Fibroblast of lung (primary cell): Measurements from ENCODE around the gene CHRM3.

Experiments
- EZH2 ChIP-seq: IDR thresholded peaks from 2 replicates; pipeline ENCODE4 v1.5.1; 2012; ENCODE audit warnings: low read length, control low read depth, mild to moderate bottlenecking; ENCODE audit errors: missing control alignments
- TF ChIP-seq, protein P1 (sequence below), 2 donors: IDR thresholded peaks in 1 of 2; conservative IDR thresholded peaks in 1 of 2; 1 replicate in 1 of 2; 2 replicates in 1 of 2; pipeline ENCODE4 v1.5.1; 2011 to 2012; ENCODE audit warnings: low read length in 2 of 2, control low read depth in 1 of 2, inconsistent platforms in 1 of 2, low read depth in 1 of 2, mild to moderate bottlenecking in 1 of 2

DNA sequence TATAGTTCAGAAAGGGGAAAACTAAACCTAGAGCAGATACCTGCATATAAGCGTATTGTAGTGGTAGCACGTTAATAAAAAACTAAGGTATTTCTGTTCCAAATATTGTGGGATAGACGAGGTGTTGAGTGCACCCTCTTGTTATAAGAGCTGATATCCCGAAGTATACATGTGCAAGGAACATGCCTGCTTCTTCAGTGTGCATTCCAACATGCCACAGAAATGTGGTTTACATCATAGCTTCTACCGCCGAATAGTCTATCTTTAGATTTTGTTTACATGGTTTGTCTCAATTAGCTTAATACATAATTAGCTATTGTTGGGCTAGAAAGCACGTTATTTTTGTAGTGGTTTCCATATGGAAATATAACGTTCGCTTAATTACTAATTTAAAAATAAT, 2.2 kb downstream of the CHRM3 start:
- TF ChIP-seq, protein P1, sequence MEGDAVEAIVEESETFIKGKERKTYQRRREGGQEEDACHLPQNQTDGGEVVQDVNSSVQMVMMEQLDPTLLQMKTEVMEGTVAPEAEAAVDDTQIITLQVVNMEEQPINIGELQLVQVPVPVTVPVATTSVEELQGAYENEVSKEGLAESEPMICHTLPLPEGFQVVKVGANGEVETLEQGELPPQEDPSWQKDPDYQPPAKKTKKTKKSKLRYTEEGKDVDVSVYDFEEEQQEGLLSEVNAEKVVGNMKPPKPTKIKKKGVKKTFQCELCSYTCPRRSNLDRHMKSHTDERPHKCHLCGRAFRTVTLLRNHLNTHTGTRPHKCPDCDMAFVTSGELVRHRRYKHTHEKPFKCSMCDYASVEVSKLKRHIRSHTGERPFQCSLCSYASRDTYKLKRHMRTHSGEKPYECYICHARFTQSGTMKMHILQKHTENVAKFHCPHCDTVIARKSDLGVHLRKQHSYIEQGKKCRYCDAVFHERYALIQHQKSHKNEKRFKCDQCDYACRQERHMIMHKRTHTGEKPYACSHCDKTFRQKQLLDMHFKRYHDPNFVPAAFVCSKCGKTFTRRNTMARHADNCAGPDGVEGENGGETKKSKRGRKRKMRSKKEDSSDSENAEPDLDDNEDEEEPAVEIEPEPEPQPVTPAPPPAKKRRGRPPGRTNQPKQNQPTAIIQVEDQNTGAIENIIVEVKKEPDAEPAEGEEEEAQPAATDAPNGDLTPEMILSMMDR (conservative IDR thresholded peaks at IDR 0.05 in 1 of 2, IDR thresholded peaks at IDR 0.05 in 1 of 2; ENCODE audit: low read depth in 1 of 2, low read length in 2 of 2): no peak
- no peak for TF ChIP-seq EZH2
